Gastrocnemius medialis (tissue), 4 donors: Measurements from ENCODE around the gene PLPP4. TPM values are rescaled to one million over a fixed set of nuclear protein-coding genes. Genes with fewer than 3 reads are reported as not detected.
"Not testable (repeated sequence)": the region's sequence is repeated elsewhere in the genome, so short reads cannot be mapped to it uniquely, and the experiment has no call there.

Experiments
- ATAC-seq, 2 donors: fragments of 150-250 bp; one replicate each; pipeline ENCODE4 v1.9.1; 2016
- DNase-seq, 2 donors: peaks; one replicate each; pipeline ENCODE4 v3.0.0-alpha.2; 2019
- H3K27ac ChIP-seq, 4 donors: fragments of 200-600 bp; sonication (generic); 1 replicate in 1 of 4; 2 replicates in 3 of 4; pipeline ENCODE4 v1.5.1; 2016 to 2018; ENCODE audit warnings: mild to moderate bottlenecking in 2 of 4, moderate library complexity in 1 of 4
- H3K27me3 ChIP-seq, 3 donors: fragments of 200-600 bp; sonication (generic) in 2 of 3; 1 replicate in 1 of 3; 2 replicates in 2 of 3; pipeline versions ENCODE4 v1.5.1 to v1.6.0; 2016 to 2019; ENCODE audit warnings: mild to moderate bottlenecking in 1 of 3, moderate library complexity in 1 of 3
- H3K36me3 ChIP-seq, 2 donors: fragments of 200-600 bp; sonication (generic) in 1 of 2; one replicate each; pipeline ENCODE4 v1.5.1; 2017 to 2018
- H3K4me1 ChIP-seq, 2 donors: fragments of 200-600 bp; sonication (generic) in 1 of 2; one replicate each; pipeline ENCODE4 v1.5.1; 2016 to 2017; ENCODE audit warnings: mild to moderate bottlenecking in 2 of 2
- H3K4me3 ChIP-seq, 4 donors: fragments of 200-600 bp; sonication (generic) in 3 of 4; 1 replicate in 1 of 4; 2 replicates in 3 of 4; pipeline ENCODE4 v1.5.1; 2016 to 2019; ENCODE audit warnings: mild to moderate bottlenecking in 2 of 4
- H3K9me3 ChIP-seq, 3 donors: fragments of 200-600 bp; sonication (generic) in 2 of 3; 1 replicate in 1 of 3; 2 replicates in 2 of 3; pipeline ENCODE4 v1.5.1; 2016 to 2019
- POLR2A ChIP-seq, 2 donors: fragments of 450-650 bp; IDR thresholded peaks; one replicate each; pipeline ENCODE4 v1.6.1; 2017; ENCODE audit warnings: antibody characterized with exemption in 2 of 2, mild to moderate bottlenecking in 2 of 2, moderate library complexity in 2 of 2
- in situ Hi-C, 4 donors: fragments of 200-750 bp; cut with MboI; loops; one replicate each; pipeline versions ENCODE4 v1.15.0 to v1.8.0; 2017; ENCODE audit warnings: low sequenced_read_pairs in 4 of 4
- intact Hi-C: fragments of 100-400 bp; cut with DNase I; formaldehyde crosslinking; loops from one replicate; pipeline ENCODE4 v1.15.1; 2023; ENCODE audit warnings: low total_unique reads
- total RNA-seq, 4 donors: library from RNA; depleted of rRNA; stranded (reverse); fragments of >200 nt; gene quantifications; one replicate each; pipeline versions ENCODE4 v1.1.0 to v1.2.3, GENCODE V29; 2016
- TF ChIP-seq, protein P1 (sequence below), 5 experiments: fragments of 450-650 bp in 3 of 5; fragments of 200-600 bp in 2 of 5; sonication (generic) in 2 of 5; IDR thresholded peaks in 4 of 5; conservative IDR thresholded peaks in 1 of 5; 1 replicate in 4 of 5; 2 replicates in 1 of 5; pipeline ENCODE4 v1.5.1; 2016 to 2019; ENCODE audit warnings: antibody characterized with exemption in 5 of 5, mild to moderate bottlenecking in 3 of 5, moderate library complexity in 3 of 5

Gene PLPP4
- total RNA-seq, 4 donors from 2014 or later = not detected

DNA sequence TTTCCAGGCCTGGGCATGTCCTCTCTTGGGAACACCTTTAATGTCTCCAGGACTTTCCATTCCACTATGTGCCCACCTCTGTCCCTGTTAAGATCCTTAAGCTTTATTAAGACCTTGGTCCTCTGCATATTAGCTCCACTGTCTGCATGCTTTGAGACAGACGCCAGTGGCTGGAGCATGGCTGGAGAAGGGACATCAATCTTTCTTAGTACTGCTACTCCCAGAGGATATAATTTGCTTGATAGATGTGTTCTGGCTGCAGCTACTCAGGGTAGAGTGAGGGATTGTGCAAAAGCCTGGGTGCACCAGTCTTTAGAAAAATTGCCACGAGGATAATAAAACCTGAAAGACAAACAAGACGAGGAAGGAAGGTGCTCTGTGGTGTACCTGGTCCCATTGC, 42.9 kb downstream of the PLPP4 start:
- H3K4me1 ChIP-seq = no peaks in the 10 kb centered on the region
- in situ Hi-C loops = no loop called here
- intact Hi-C loops = no loop called here

DNA sequence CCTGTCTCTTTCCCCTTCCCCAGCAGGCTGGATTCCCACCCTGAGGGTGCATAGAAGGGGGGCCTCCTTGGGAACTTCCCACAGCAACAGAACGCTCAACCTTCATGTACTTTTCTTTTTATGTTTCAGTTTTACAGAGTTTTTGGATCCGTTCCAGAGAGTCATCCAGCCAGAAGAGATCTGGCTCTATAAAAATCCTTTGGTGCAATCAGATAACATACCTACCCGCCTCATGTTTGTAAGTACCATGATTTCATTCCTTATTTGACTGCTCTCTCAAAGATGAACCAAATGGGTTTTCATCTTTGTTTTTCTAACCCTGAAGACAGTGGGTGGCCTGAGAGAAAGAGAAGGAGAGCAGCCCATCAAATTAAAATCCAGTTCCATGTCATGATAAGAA, 46.7 kb downstream of the PLPP4 start:
- H3K4me3 ChIP-seq = no peak overlapping the region
- H3K27me3 ChIP-seq = no peaks in the 10 kb centered on the region
- DNase-seq (no peak), ATAC-seq (no peak)
- no peak overlapping the region for H3K27ac ChIP-seq
- TF ChIP-seq, protein P1, sequence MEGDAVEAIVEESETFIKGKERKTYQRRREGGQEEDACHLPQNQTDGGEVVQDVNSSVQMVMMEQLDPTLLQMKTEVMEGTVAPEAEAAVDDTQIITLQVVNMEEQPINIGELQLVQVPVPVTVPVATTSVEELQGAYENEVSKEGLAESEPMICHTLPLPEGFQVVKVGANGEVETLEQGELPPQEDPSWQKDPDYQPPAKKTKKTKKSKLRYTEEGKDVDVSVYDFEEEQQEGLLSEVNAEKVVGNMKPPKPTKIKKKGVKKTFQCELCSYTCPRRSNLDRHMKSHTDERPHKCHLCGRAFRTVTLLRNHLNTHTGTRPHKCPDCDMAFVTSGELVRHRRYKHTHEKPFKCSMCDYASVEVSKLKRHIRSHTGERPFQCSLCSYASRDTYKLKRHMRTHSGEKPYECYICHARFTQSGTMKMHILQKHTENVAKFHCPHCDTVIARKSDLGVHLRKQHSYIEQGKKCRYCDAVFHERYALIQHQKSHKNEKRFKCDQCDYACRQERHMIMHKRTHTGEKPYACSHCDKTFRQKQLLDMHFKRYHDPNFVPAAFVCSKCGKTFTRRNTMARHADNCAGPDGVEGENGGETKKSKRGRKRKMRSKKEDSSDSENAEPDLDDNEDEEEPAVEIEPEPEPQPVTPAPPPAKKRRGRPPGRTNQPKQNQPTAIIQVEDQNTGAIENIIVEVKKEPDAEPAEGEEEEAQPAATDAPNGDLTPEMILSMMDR (IDR thresholded peaks at IDR 0.05 in 4 of 5, conservative IDR thresholded peaks at IDR 0.05 in 1 of 5) = no peak
- TF ChIP-seq POLR2A (IDR thresholded peaks at IDR 0.05) = no peak
- H3K9me3 ChIP-seq = no peaks in the 10 kb centered on the region
- intact Hi-C loops = no loop called here
- no peaks in the 10 kb centered on the region for H3K4me1 ChIP-seq
- in situ Hi-C loops = no loop called here
- H3K36me3 ChIP-seq = no peaks in the 10 kb centered on the region

More for the DNA sequence above, 42.9 kb downstream of the PLPP4 start:
- Histone ChIP-seq H3K9me3 (no peaks in the 10 kb centered on the region), H3K4me3 (no peak overlapping the region), H3K27me3 (no peaks in the 10 kb centered on the region), H3K36me3 (no peaks in the 10 kb centered on the region), H3K27ac (no peak overlapping the region)
- DNase-seq (no peak), ATAC-seq (no peak)
- TF ChIP-seq, protein P1 (IDR thresholded peaks at IDR 0.05 in 4 of 5, conservative IDR thresholded peaks at IDR 0.05 in 1 of 5) = no peak
- TF ChIP-seq POLR2A (IDR thresholded peaks at IDR 0.05) = no peak

DNA sequence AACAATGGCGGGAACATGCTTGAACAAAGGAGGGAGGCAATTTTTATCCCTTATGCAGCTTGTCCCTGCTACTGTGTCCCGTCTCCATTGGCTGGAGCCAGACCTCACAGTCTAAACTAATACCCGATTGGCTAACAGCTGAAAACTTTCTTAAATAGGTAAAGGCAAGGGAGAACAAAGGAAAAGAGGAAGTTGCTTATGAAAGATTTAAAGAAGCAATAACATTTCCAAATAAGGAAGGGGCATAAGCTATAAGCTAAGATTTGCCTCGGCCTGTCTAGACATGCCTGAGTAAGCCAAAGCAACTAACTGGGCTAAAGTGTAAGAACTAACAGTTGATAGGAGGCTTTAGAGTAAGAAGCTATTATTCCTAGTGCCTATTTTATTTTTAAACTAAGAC, 47.2 kb downstream of the PLPP4 start:
- H3K27ac ChIP-seq, H3K4me3 ChIP-seq, in situ Hi-C loops, ATAC-seq, H3K36me3 ChIP-seq, intact Hi-C loops, H3K27me3 ChIP-seq, H3K9me3 ChIP-seq, H3K4me1 ChIP-seq, DNase-seq: not testable (repeated sequence)

DNA sequence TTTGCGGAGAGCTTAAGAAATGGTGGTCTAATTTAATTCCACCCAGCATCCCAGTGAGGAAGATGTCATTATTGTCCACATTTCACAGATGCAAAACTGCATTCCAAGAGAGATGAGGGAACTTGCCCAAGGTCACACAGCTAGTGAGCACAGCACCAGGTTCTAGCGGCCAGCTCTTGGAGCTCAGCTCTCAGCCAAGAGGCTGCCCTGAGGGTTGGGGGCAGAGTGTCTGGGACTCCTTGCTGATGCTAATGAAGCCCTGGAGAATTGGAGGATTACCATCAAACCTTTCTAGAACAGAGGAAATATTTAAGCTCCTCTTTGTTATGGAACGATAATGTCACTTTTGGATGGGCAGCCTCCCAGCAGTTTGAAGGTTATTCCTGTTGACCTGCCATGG, 48.0 kb downstream of the PLPP4 start:
- intact Hi-C loops (no loop called here), in situ Hi-C loops (no loop called here)
- ATAC-seq = no peak
- Histone ChIP-seq H3K4me1 (no peaks in the 10 kb centered on the region), H3K9me3 (no peaks in the 10 kb centered on the region), H3K36me3 (no peaks in the 10 kb centered on the region), H3K27ac (no peak overlapping the region), H3K27me3 (no peaks in the 10 kb centered on the region), H3K4me3 (no peak overlapping the region)
- DNase-seq = no peak
- TF ChIP-seq, protein P1 (IDR thresholded peaks at IDR 0.05 in 4 of 5, conservative IDR thresholded peaks at IDR 0.05 in 1 of 5) = no peak
- no peak for TF ChIP-seq POLR2A (IDR thresholded peaks at IDR 0.05)

DNA sequence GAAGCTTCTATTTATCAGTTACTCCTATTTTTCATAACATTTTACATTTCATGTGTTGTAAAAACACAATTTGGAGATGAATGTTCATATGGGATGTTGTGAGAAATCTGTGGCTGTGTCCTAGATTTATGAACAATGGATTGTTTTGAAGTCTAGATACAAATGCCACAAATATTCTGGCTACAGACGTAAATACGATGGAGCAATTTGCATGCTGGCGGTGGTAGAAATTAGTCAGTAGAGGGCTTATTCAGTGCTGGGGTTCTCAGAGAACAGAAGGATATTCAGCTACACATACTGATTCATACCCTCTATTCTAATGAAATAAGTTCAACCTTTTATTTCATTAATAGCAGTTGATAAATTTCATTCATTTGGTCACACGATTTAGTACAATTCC, 48.8 kb downstream of the PLPP4 start:
- H3K27me3 ChIP-seq = no peaks in the 10 kb centered on the region
- no peak for TF ChIP-seq POLR2A (IDR thresholded peaks at IDR 0.05)
- TF ChIP-seq, protein P1 (IDR thresholded peaks at IDR 0.05 in 4 of 5, conservative IDR thresholded peaks at IDR 0.05 in 1 of 5) = no peak
- ATAC-seq (no peak), DNase-seq (no peak)
- in situ Hi-C loops (no loop called here), intact Hi-C loops (no loop called here)
- no peak overlapping the region for H3K27ac ChIP-seq
- H3K36me3 ChIP-seq = no peaks in the 10 kb centered on the region
- H3K4me3 ChIP-seq = no peak overlapping the region
- no peaks in the 10 kb centered on the region for H3K4me1 ChIP-seq
- no peaks in the 10 kb centered on the region for H3K9me3 ChIP-seq
